Measurements from ENCODE around the gene WNK4. TPM values are rescaled to one million over a fixed set of nuclear protein-coding genes. Genes with fewer than 3 reads are reported as not detected.

The WNK4 gene
- total and polyA plus RNA-seq, 9 of the 15 experiments (the other 6 are each of a cell fraction or from before 2014, with no cell fraction given), result 0.32 to 25.8 (median 4.5) TPM

DNA sequence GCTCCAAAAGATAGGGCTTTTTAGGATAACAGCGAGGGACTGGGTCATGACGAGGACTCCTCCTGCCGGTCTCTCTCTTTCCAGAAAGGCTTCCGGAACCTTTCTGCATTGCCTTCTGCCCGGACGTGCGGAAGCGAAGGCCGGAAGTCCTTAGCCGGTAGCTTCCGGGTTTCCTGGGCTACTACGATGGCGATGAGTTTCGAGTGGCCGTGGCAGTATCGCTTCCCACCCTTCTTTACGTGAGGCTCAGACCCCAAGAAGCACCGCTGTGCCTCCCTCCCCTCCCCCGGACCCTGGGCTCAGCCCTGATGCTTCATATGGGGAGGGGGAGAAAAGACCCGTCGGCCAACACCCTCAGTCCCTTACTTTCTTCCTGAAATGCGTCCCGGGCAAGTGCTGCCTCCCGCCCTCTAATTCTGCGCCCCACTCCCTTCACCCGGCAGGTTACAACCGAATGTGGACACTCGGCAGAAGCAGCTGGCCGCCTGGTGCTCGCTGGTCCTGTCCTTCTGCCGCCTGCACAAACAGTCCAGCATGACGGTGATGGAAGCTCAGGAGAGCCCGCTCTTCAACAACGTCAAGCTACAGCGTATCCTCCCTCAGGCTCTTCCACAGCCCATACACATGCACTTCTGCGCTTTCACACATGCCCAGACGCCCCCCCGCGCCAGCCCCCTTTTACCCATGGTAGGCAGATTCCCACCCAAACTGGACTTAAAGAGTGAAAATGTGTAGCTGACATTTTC is 6.9 kb upstream of the WNK4 start, which contains the start of gene VPS25 (continued):
- TF ChIP-seq, protein P1, sequence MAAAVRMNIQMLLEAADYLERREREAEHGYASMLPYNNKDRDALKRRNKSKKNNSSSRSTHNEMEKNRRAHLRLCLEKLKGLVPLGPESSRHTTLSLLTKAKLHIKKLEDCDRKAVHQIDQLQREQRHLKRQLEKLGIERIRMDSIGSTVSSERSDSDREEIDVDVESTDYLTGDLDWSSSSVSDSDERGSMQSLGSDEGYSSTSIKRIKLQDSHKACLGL (CRISPR knock-in tag; IDR thresholded peaks at IDR 0.05; ENCODE audit: borderline replicate concordance, poor library complexity, severe bottlenecking), result peak; percentile 32
- TF ChIP-seq NFIX (CRISPR knock-in tag; IDR thresholded peaks at IDR 0.05; ENCODE audit: low read depth), result no peak
- no peak for TF ChIP-seq DNMT1 (IDR thresholded peaks at IDR 0.05)
- TF ChIP-seq ELF2 (CRISPR knock-in tag; IDR thresholded peaks at IDR 0.05), result peak; percentile 93
- TF ChIP-seq TFAP4 (CRISPR knock-in tag; IDR thresholded peaks at IDR 0.05; ENCODE audit: borderline replicate concordance), result peak; percentile 54; the same call in 1 of the 2 replicates
- peak in 1 of 2 experiments; percentile 68; a peak in 1 of 4 replicates for TF ChIP-seq NONO (IDR thresholded peaks at IDR 0.05; ENCODE audit: low read depth in 2 of 2, low read length in 1 of 2)
- TF ChIP-seq TBP (optimal IDR thresholded peaks at IDR 0.05; ENCODE audit: low read depth, low read length), result peak; percentile 92
- TF ChIP-seq MAX (CRISPR knock-in tag; IDR thresholded peaks at IDR 0.05), result peak; percentile 27; the same call in 1 of the 2 replicates
- TF ChIP-seq, protein P2, sequence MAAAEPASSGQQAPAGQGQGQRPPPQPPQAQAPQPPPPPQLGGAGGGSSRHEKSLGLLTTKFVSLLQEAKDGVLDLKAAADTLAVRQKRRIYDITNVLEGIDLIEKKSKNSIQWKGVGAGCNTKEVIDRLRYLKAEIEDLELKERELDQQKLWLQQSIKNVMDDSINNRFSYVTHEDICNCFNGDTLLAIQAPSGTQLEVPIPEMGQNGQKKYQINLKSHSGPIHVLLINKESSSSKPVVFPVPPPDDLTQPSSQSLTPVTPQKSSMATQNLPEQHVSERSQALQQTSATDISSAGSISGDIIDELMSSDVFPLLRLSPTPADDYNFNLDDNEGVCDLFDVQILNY (CRISPR knock-in tag; IDR thresholded peaks at IDR 0.05), result no peak
- TF ChIP-seq GTF2B (IDR thresholded peaks at IDR 0.05; ENCODE audit: extremely low read depth, insufficient read length), result peak; percentile 29
- TF ChIP-seq, protein P3, sequence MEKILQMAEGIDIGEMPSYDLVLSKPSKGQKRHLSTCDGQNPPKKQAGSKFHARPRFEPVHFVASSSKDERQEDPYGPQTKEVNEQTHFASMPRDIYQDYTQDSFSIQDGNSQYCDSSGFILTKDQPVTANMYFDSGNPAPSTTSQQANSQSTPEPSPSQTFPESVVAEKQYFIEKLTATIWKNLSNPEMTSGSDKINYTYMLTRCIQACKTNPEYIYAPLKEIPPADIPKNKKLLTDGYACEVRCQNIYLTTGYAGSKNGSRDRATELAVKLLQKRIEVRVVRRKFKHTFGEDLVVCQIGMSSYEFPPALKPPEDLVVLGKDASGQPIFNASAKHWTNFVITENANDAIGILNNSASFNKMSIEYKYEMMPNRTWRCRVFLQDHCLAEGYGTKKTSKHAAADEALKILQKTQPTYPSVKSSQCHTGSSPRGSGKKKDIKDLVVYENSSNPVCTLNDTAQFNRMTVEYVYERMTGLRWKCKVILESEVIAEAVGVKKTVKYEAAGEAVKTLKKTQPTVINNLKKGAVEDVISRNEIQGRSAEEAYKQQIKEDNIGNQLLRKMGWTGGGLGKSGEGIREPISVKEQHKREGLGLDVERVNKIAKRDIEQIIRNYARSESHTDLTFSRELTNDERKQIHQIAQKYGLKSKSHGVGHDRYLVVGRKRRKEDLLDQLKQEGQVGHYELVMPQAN (IDR thresholded peaks at IDR 0.05; ENCODE audit: borderline replicate concordance), result peak; percentile 69; the same call in 1 of the 2 replicates
- peak; percentile 22; the same call in 1 of the 2 replicates for TF ChIP-seq EP300 (IDR thresholded peaks at IDR 0.05; ENCODE audit: low read length)
- TF ChIP-seq BRF1 (IDR thresholded peaks at IDR 0.05; ENCODE audit: borderline replicate concordance, extremely low read depth, insufficient read length), result no peak
- TF ChIP-seq, protein P4, sequence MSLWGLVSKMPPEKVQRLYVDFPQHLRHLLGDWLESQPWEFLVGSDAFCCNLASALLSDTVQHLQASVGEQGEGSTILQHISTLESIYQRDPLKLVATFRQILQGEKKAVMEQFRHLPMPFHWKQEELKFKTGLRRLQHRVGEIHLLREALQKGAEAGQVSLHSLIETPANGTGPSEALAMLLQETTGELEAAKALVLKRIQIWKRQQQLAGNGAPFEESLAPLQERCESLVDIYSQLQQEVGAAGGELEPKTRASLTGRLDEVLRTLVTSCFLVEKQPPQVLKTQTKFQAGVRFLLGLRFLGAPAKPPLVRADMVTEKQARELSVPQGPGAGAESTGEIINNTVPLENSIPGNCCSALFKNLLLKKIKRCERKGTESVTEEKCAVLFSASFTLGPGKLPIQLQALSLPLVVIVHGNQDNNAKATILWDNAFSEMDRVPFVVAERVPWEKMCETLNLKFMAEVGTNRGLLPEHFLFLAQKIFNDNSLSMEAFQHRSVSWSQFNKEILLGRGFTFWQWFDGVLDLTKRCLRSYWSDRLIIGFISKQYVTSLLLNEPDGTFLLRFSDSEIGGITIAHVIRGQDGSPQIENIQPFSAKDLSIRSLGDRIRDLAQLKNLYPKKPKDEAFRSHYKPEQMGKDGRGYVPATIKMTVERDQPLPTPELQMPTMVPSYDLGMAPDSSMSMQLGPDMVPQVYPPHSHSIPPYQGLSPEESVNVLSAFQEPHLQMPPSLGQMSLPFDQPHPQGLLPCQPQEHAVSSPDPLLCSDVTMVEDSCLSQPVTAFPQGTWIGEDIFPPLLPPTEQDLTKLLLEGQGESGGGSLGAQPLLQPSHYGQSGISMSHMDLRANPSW (CRISPR knock-in tag; IDR thresholded peaks at IDR 0.05), result peak; percentile 12; the same call in 1 of the 2 replicates
- no peak for TF ChIP-seq HOXB6 (CRISPR knock-in tag; IDR thresholded peaks at IDR 0.05; ENCODE audit: borderline replicate concordance)
- TF ChIP-seq FOXK2 (conservative IDR thresholded peaks at IDR 0.05 in 1 of 2, IDR thresholded peaks at IDR 0.05 in 1 of 2; ENCODE audit: low read depth in 2 of 2), result peak; percentile 46 to 66; a peak in 3 of 4 replicates
- peak; percentile 91 for TF ChIP-seq PHF8 (IDR thresholded peaks at IDR 0.05; ENCODE audit: borderline replicate concordance, low read length)

Measured in K562 (cell line).